Ishikawa (cell line): ENCODE measurements around the gene SVEP1.

Experiments used
- TAF1 ChIP-seq: IDR thresholded peaks from 2 replicates; pipeline ENCODE4 v1.6.1; 2012; ENCODE audit warnings: low read depth, mild to moderate bottlenecking
- TF ChIP-seq, protein P1 (sequence below): IDR thresholded peaks from 2 replicates; pipeline ENCODE4 v1.6.1; 2012; ENCODE audit warnings: low read depth, mild to moderate bottlenecking

GRCh38 chr9:110351009-110351467 is 228.5 kb downstream of the SVEP1 start:
- TF ChIP-seq TAF1 = no peak
- TF ChIP-seq, protein P1, sequence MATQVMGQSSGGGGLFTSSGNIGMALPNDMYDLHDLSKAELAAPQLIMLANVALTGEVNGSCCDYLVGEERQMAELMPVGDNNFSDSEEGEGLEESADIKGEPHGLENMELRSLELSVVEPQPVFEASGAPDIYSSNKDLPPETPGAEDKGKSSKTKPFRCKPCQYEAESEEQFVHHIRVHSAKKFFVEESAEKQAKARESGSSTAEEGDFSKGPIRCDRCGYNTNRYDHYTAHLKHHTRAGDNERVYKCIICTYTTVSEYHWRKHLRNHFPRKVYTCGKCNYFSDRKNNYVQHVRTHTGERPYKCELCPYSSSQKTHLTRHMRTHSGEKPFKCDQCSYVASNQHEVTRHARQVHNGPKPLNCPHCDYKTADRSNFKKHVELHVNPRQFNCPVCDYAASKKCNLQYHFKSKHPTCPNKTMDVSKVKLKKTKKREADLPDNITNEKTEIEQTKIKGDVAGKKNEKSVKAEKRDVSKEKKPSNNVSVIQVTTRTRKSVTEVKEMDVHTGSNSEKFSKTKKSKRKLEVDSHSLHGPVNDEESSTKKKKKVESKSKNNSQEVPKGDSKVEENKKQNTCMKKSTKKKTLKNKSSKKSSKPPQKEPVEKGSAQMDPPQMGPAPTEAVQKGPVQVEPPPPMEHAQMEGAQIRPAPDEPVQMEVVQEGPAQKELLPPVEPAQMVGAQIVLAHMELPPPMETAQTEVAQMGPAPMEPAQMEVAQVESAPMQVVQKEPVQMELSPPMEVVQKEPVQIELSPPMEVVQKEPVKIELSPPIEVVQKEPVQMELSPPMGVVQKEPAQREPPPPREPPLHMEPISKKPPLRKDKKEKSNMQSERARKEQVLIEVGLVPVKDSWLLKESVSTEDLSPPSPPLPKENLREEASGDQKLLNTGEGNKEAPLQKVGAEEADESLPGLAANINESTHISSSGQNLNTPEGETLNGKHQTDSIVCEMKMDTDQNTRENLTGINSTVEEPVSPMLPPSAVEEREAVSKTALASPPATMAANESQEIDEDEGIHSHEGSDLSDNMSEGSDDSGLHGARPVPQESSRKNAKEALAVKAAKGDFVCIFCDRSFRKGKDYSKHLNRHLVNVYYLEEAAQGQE = no peak
